A172 (cell line): ENCODE data around the gene SHROOM3. TPM values are rescaled to one million over a fixed set of nuclear protein-coding genes. Genes with fewer than 3 reads are reported as not detected.

Source experiments
- DNase-seq: peaks from one replicate; pipeline ENCODE4 v3.0.0-alpha.2; 2015; ENCODE audit warnings: low spot score
- total RNA-seq: library from RNA; depleted of rRNA; stranded (reverse); fragments of >200 nt; shearing (Covaris generic); gene quantifications from 2 replicates; pipeline ENCODE4 v1.2.3, GENCODE V29; 2014

Gene SHROOM3
- total RNA-seq, 1 experiment from 2014 or later, result 13.2 TPM

GRCh38 chr4:76569706-76570105, 134.7 kb downstream of the SHROOM3 start:
- no peak for DNase-seq

- peak; percentile 11 for DNase-seq
These were observed 135.3 kb downstream of the SHROOM3 start for GRCh38 chr4:76570141-76570973.

- no peak for DNase-seq
These were observed 136.2 kb downstream of the SHROOM3 start for GRCh38 chr4:76571274-76571673.

DNA sequence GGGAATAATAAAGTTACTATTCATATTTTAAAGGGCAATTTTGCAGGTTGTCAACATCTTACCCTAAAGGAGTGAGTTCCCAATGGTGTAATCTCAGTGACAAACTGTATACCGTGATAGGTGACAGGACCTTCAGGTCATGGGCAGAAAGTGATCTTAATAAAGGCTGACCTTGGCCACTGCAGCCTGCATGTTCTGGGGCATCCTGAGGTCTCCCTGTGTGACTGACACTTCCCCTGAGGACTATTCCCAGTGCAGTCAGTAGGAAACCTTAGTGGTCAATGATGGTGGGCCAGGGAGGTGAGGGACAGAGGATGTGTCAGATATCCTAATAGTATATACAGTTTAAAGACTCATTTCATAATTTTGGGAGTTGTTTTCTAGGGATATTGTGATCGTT, 137.2 kb downstream of the SHROOM3 start:
- no peak for DNase-seq

DNA sequence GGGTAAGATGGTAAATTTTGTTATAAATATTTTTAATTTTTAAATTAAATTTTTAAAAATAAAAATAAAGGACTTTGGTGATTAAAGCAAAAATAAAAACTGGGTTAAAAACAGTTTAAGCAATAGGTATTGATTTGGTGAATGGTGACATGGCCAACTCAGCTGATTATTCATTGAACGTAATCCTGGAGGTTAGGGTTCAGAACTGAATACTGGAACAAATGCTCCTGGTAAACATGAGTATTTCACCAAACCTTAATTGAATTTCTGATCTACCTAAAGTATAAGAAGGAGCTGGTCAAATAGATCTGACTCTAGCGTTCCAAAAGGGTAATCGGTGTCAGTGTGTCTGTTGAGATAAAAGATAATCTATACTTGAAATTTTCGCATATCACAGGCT, 141.8 kb downstream of the SHROOM3 start:
- no peak for DNase-seq

GRCh38 chr4:76578002-76578560, 143.1 kb downstream of the SHROOM3 start:
- no peak for DNase-seq

DNA sequence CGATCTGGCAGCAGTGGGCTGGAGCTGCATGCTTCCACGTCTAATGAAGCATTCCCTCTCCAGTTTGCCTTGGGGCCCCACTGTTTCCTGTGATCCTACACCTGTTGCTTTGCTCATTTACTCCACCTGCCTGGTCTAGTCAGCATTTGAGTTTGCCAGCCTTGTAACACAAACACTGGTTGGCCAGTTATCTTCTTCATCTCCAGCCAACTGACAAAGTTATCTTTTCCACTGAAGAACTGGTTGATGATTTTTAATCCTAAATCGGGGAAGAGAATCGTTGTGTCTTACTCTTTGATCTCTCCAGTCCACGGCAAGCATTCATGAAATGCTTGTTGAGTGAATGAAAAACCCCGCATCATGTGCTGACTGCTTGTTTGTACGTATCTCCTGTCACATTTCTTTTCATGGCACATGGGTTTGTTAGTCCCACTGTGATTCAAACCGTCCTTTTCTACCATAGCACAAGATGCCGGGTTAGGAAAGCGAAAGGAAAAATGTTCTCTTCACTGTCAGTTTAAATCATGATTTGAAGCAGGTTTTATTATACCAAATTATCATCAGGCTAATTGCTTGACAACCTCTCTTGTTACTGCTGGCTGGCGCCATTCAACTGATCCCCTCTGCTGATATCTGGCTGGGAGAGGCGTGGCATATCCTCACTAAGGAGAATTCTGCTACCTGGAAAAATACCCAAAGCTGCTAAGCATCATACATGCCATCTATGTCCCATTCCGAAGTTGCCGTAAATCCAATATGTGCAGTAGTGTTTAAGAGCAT, 144.8 kb downstream of the SHROOM3 start:
- no peak for DNase-seq

- DNase-seq, result no peak
These were observed 146.3 kb downstream of the SHROOM3 start for GRCh38 chr4:76581077-76581962.

- DNase-seq, result no peak
These were observed 147.2 kb downstream of the SHROOM3 start for GRCh38 chr4:76582074-76582816.

DNA sequence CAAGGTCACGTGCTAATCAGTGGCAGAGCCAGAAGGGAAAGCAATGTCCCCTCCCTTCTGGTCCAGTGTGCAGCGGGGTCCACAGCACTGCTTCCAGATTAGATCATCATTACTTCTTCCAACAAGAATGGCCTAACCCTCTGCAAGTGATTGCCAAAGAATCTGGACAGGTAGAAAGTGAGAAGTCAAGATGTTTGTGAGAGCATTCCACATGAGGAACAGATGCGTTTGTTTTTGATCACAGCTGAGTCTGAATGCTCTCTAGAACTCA, 147.7 kb downstream of the SHROOM3 start:
- no peak for DNase-seq

DNA sequence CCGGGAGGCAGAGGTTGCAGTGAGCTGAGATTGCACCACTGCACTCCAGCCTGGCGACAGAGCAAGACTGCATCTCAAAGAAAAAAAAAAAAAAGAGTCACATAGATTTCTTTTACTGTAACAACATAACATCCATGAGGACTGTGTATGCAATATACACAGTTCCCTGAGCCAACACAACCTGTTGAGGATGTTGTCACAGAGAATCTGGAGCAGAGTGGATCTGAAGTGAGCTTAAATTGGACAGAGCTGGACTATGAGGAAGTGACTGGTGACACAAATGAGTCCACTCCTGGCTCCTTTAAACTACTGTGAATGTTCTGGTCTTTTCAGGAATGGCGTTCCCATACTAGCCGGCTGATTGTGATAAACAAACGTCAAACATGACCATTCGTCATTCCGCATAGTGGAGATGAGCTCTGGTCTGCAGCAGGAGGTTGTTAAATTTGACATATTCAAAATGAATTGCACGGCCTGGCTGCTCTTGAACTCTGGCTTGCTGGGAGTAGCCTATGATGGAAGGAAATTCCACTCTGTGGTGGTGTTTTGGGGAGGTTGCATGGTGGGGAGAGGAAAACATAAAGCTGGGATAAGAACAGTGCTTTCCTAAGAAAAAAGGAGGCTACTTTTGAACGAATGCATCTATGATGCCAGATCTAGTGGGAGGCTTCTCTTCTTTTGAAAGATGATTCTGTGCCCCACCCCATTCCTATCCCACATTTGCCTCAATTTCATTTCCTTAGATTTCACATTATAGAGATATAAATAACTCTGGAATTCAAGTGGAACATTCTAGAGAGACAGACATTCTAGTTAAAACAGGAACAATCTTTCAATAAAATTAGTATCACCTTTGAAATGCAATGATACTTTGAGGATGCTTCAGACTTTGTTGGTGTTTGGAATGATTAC, 149.5 kb downstream of the SHROOM3 start:
- DNase-seq, result no peak

DNA sequence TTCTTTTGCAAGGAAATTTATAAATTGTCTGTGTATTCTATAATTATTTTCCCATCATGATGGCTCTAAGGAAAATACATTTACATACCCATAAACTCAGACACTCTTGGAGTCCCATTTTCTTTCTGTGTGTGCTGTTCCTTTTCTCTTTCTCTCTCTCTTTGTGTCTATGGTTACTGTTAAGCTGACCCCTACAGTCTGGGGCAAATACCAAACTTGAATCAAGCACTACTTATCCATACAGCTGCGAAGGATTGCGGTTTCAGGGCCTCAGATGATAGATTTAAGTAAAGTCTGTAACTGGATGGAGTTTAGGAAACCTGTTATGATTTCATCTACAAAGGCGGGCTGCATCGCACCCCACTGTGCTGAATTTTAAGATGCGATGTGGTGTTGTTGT, 150.2 kb downstream of the SHROOM3 start:
- DNase-seq, result peak; percentile 45

DNA sequence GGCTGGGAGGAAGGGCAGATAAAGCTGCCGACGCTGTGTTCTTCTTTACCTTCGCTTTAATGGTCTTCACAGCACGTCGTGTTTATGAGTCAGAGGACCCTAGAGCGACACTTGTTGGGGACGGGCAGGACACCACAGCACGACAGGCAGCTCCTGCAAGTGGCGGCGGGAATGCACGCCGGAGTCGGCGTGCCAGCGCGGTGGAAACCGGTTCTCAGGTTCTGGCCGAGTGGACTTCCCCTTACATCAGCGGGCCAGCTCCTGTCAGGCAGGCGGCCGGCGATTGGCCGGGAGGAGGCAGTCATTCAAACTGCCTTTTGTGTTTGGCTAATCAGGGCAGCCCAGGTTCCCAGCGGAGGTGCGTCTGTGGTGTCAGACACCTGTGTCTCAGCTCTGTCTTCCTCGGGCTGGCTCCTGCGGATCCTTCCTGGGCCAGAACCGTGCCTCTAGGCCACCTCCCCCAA, 150.9 kb downstream of the SHROOM3 start:
- DNase-seq, result peak; percentile 46

GRCh38 chr4:76588274-76588673, 153.2 kb downstream of the SHROOM3 start:
- no peak for DNase-seq

DNA sequence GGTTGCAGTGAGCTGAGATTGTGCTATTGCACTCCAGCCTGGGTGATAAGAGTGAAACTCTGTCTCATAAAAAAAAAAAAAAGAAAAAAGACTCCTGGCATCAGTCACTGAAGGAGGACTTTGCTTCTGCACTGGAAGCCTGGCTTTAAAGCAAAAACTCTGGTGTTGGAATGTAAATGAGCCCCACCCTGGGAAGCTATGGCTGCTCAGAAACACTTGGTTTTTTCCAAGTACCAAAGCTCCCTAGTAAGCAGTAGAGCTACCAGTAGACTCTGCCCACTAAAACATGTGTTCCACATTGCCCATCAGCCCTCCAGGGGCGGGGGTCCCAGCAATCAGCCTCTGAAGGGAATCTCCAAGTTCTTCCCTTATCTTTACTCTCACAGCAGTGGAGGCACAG, 154.4 kb downstream of the SHROOM3 start:
- DNase-seq, result peak; percentile 53

DNA sequence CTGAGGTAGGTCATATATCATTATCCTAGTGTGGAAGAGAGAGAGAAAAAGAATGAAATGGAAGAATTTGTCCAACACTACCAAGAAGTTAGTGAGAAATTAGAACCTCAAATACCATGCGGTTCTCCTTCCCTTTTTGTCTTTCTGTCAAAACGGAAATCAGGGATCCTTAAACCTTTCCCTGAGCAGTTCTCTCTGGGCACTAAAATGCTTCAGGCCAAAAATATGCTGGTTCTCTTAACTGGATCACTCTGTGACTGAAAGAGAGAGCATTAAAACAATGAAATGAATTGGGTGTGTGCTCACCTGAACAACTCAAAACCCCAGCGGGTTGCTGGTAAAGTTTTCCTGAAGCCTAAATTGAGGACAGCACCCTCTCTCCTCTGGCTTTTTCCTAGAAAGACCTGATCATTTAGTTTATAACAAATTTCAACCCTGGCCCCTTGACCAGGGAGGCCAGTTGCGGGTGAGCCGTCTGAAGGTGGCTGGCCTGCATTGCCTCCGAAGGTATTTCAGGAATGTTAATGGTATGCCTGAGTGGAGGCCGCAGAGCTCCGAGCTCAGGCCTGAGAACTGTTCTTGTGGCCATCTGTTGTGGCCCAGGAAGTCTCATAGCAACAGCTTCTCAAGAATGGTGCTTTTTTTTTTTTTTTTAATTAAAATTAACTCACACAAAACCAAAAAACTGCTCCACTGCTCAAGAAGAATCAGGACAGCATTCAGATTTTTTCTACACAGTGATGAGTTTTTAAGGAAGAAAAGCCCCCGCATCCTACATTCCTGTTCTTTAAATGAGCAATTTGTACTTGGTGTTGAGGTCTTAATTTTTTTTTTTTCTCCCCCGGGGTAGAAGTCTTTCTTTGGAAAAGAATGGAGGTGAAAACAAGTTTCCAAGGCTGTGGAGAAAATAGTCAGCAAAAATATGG, 155.1 kb downstream of the SHROOM3 start:
- DNase-seq, result peak; percentile 83

- DNase-seq, result peak; percentile 14
These were observed 155.8 kb downstream of the SHROOM3 start for GRCh38 chr4:76590798-76591281.

- DNase-seq, result no peak
These were observed 157.0 kb downstream of the SHROOM3 start for GRCh38 chr4:76591992-76592391.

DNA sequence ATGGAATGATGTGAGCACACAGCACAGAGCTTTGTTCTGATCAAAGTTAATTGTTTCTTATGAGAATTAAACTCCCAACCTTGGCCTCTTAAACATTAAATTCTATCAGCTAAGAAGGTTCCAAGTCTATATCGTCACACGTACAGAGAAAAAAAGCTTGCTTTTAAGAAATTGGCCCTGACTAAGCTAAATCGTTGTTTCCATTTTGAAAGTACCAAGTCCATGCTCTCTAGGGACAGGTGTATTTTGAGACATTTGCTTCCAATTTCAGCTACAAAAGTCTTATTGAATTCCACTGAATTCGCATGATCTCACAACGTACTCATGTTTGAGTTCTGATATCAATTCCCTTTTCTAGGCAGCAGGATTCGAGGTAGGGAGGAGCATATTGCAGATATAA, 157.4 kb downstream of the SHROOM3 start:
- DNase-seq, result no peak
